Thyroid gland (tissue), 4 donors: ENCODE data around the gene PET117.
"Not testable (repeated sequence)": the region's sequence is repeated elsewhere in the genome, so short reads cannot be mapped to it uniquely, and the experiment has no call there.

Experiments
- CTCF ChIP-seq, 6 experiments: fragments of 200-600 bp in 3 of 6; fragments of 450-650 bp in 3 of 6; sonication (generic) in 3 of 6; IDR thresholded peaks; one replicate each; pipeline ENCODE4 v1.5.1; 2016 to 2019; ENCODE audit warnings: antibody characterized with exemption in 6 of 6, mild to moderate bottlenecking in 2 of 6, inconsistent platforms in 1 of 6, moderate library complexity in 1 of 6
- POLR2A ChIP-seq, 2 donors: fragments of 450-650 bp; IDR thresholded peaks; one replicate each; pipeline ENCODE4 v1.6.1; 2017; ENCODE audit warnings: antibody characterized with exemption in 2 of 2, mild to moderate bottlenecking in 2 of 2, moderate library complexity in 1 of 2

- not testable (repeated sequence) for TF ChIP-seq POLR2A, CTCF (IDR thresholded peaks at IDR 0.05)
Observed at GRCh38 chr20:18088841-18089240, 48.8 kb upstream of the PET117 start.
